Stimulated activated naive CD4-positive, alpha-beta T cell treated with Interleukin-2 at 50 U/mL for 16 hours (primary cell): ENCODE data around the gene TBC1D8.

Experiments
- DNase-seq: peaks from one replicate; lab custom pipeline; 2025; lab: John Stamatoyannopoulos, UW

Gene TBC1D8

DNA sequence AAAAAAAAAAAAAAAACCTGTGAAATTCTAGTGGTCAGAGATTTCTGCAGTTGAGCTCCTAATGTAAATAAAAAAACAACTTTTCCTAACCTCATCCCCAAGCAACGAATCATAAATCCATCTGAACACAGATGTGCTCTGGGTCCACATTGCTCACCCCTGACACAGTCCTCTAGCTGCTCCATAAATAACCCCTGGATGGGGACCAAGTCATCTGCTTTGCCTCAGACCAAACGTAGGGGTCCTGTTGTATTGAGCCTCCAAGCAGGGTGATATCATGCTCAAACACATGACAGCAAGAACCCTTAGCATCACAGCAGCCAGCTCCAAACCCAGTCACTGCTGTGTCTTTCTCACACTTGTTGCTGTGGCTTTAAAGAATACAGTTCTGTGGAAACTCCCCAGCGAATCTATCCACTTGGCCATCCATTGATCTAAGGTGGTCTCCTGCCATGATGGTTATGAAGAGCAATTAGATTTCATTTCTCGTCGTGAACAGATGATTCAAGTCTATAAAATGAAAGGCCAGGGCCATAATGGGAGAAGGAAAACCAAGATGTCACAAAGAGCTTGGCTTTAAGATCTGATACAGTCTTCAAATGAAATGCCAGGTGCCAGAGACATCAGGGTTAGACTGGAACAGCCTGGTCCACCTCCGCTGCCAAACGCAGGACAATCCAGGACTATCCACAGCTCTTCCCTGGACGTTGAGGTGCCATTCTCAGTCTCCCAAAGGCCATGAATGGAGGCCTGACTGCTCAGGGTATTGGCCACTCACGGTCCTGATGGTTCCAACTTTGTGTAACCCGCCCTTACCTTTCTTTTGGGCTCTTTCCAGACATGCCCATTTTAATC, 39.0 kb downstream of the TBC1D8 start:
- DNase-seq, result no peak

DNA sequence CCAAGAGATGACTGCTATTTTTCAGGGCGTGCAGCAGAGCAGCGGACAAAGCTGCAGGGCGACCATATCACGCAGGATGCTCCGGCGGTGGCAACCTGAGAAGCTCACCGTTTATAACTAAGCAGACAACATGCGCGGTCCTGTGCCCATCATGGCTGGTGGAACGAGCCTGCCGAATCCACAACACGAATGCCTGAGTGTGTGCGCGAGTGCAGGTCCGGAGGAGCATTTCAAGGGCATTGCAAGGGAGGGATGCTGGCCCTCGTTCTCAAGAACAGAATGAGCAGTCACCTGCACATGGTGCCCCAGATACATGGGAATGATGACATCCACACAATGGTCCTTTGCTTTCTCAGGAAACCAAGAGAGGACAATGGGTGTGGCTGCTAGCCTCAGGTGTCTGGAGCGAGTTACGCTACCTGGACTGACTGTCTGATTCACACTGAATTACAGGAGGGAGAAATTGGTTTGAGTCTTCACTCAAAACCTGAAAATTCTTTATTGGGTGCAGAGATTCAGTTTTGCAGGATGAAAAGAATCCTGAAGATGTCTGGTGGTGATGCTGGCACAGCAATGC, 39.8 kb downstream of the TBC1D8 start:
- DNase-seq, result no peak

DNA sequence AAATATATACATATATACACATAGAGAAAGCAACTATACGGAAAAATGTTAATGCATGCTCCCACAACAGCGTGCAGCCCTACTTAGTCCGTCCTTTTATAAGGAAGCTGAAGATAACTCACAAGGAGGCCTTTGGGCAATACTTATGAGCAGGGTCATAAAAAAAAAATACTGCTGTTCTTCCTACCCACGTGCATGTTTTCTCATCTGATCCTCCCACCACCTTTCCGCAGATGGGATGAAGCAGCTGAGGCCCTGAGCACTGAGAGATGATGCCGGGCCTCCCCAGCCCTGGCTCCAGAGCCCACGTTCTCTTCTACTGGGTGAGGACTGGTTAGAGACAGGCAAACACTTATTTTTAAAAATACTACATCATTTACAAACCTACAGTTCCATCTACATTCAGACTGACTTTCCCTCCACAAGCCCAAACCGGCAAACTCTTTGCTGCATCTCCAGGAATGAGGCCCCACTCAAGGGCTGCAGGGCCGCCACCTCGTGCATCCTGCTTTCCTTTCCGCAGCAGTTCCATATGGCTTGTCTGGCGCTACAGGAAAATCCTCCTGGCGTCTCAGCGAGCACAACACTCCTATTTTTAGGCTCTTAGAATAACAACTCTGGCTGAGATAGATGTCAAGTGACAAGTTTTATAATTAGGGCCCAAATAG, 41.6 kb downstream of the TBC1D8 start:
- DNase-seq, result no peak

DNA sequence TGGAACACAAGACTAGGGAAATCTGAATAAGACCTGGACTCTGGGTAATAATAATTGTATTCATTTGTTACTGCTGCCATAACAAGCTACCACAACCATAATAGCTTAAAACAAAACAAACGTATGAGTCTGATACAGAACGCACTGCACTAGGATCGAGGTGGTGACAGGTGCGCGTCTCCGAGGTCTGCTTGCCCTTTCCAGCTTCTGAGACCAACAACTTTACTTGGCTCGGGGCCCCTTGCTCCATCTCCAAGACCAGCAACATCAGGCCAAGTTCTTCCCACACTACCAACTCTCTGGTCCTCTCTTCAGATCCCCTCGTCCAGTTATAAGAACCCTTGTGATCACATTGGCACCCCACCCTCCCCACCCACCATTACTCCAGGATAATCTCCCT, 42.8 kb downstream of the TBC1D8 start:
- no peak for DNase-seq

DNA sequence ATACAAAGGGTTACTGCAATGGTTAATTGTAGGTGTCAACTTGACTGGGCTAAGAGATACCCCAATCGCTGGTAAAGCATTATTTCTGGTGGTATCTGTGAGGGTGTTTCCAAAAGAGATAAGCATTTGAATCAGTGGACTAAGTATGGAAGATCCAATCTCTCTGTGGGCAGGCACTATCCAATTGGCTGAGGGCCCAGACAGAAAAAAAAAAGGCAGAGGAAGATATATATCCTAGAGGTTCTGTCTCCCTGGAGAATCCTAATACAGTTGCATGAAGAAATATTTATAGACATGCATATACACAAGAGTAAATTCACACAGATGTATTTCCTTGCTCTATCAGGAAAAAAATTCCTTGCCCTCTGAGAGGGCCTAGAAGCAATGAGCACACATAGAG, 43.9 kb downstream of the TBC1D8 start:
- no peak for DNase-seq

DNA sequence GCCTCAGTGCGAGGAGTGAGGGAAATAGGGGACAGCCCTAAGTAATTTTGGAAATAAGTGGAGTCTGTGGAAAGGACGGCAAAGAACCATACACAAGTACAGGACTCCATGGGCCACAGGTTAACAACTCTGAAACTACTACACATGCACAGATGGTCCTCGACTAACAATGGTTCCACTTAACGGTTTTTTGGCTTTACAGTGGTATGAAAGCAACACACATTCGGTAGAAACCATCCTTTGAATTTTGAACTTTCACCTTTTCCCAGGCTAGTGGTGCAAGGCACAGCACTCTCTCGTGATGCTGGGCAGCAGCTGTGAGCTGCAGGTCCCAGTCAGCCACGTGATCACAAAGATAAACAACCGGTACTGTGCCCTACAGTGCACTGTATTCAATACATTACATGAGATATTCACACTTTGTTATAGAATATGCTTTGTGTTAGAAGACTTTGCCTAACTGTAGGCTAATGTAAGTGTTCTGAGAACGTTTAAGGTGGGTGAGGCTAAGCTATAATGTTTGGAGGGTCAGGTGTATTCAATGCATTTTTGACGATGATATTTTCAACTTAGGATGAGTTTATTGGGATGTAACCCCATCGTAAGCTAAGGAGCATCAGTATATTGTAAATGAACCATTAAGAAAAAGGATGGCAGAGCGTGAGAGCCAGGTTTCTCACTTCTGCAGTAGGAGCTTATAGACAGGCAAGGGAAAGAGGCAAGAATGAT, 44.6 kb downstream of the TBC1D8 start:
- DNase-seq, result no peak

DNA sequence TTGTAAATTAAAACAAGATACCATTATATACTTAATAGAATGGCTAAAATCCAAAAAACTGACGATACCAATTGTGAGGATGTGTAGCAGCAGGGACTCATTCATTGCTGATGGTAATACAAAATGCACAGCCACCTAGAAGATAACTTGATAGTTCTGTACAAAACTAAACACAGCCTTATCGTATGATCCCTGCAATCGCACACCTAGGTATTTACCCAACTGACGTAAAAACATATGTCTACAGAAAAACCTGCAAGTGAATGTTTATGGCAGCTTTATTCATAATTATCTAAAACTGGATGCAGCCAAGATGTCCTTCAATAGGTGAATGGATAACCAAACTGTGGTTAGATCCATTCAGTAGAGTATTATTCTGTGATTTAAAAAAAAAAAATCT, 45.5 kb downstream of the TBC1D8 start:
- no peak for DNase-seq

DNA sequence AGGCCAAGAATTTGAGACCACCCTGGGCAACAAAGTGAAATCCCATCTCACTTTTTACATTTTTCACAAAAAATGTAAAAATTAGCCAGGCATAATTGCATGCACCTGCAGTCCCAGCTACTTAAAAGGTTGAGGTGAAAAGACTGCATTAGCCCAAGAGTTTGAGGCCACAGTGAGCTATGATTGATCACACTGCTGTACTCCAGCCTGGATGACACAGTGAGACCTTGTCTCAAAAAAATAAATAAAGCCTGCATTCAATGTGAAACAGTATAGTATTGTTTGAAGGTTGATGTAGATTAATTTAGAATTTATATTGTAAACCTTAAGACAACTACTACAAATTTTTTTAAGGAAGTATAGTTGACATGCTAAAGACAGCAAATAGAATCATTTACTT, 53.5 kb downstream of the TBC1D8 start:
- DNase-seq, result no peak

DNA sequence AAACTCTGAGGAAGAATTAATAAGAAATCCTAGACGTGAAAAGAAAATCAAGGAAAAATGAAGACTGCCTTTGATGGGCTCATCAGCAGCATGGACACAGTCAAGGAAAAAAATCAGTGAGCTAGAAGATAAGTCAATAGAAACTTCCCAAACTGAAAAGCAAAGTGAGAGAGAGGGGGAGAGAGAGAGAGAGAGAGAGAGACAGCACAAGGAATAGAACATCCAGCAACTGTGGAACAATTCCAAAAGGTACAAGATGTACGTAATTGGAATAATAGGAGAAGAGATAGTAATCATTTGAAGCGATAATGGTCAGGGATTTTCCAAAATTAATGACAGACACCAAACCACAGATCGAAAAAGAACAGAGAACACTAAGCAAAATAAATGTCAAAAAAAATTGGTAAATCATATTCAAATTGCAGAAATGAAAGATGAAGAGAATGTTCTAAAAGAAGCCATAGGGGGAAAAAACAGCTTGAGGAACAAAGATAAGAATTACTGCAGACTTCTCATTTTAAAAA, 54.5 kb downstream of the TBC1D8 start:
- no peak for DNase-seq

DNA sequence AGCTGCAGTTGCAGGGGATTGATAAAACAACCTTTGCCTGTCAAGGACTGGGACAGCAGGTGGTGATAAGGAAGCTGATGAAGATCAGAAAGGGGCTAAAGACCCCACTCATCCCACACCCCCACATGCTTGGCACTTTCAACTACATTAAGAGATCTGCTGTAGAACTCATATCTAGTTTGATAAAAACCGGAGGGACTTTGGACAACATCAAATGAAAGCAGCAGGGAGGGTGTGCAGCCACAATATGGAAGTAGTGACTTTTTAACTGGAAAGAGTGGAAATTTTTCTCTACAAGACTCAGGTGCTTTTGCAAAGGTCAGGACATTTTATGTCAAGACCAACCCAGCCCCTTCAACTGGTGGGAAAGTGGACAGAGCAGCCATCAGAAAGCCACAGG, 56.8 kb downstream of the TBC1D8 start:
- DNase-seq, result no peak

DNA sequence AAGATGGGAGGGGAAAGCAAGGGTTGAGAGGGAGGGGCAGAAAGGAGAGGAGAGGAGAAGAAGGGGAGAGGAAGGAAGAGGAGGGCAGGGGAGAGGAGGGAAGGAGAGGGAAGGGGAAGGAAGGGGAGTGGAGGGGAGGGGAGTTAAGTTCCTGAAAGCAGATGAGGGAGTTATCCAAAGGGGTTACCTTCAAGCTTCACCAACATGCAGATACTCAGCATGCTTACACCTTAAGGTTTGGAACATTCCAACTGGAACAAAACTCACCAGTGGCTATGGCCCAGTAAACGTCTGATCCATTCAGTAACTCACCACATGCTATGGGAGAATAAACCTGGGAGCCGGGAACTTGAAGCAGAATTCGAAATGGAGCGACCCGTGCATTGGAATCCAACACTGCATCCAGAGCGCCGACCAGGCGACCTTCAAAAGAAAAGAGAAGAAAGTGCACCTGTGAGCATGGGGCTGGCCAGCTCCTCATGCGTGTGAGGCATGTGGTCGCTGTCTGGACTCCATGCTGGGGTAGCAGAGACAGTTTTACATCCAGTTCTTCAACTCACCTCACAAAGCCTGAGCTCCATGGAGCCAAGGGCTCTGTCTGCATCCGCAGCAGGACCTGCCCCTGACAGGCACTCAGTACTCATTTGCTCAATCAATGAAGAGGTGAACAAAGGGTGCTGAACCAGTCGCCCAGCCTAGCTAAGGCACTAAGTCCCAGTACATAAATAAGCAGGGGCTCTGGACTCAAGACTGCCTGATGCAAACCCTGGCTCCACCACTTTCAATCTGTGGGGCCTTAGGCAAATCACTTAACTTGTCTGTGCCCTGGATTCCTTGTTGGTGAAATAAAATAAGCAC, 61.0 kb downstream of the TBC1D8 start:
- no peak for DNase-seq

DNA sequence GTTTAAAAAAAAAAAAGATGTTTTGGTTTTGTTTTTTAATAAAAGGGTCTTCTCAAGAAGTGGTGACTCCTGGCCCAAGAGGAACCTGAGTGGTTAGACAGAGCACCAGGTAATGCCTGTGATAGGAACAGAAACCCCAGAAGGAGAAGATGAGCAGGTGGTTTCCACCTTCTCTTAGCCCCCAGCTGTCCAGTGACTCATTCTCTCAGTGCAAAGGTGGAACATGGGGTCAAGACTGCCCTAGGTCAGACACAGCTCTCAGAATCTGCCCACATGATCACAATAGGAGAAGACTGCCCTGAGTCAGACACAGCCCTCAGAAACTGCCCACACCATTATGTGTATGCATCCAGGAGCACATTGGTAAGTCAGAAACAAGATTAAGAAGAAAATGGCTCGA, 61.8 kb downstream of the TBC1D8 start:
- DNase-seq, result no peak

DNA sequence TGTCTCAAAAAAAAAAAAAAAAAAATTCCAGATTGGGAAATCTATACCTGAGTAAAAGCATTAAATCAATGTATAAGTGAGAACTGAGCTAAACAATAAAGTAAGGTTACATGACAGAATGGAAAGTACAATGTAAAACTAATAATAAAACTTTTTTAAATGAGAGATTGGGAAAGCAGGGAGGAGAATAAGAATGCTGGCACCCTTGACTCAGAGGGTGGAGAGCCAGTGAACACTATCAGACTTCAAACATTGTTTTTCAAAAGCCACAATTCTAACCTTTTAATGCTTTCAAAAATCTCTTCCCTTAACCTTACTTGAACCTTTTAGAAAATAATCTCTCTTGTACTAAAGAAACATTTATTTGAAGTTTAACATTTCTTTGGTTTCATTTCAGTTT, 63.5 kb downstream of the TBC1D8 start:
- DNase-seq, result no peak

DNA sequence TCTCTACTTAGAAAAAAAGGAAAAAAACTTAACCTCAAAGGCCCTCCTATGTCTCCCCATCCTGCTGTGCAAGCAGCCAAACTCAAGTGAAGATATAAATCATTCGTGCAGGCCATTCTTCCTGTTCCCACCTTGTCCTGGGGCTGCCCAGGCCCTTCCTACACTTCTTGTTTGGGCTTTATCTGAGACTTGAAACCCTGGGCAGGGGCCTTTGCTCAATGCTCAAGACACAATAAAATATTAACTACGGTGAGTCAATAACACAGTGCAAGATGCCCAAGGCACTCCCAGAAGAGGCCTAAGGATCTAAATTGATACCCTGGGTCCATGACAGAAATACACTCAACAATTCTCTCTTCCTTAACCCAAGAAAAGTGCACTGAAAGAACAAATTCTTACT, 67.6 kb downstream of the TBC1D8 start:
- DNase-seq, result no peak

DNA sequence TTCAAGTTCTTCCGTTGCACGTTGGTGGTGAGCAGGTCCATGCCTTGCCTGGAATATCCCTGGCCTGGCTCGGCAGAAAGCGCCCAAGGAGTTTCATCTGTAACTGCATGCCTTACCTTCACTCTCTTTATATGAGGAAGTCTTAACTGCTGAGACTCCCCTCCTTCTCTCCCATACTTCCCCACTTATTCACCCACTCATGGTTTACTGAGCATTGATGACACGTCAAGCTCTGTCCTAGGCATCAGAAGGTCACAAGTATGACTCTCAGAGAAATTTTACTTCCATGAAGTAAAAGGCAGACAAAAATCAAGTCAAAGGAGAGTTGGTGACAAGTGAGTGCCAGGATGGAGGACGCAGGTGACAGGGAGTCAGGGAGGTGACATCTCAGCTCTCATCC, 68.2 kb downstream of the TBC1D8 start:
- no peak for DNase-seq

DNA sequence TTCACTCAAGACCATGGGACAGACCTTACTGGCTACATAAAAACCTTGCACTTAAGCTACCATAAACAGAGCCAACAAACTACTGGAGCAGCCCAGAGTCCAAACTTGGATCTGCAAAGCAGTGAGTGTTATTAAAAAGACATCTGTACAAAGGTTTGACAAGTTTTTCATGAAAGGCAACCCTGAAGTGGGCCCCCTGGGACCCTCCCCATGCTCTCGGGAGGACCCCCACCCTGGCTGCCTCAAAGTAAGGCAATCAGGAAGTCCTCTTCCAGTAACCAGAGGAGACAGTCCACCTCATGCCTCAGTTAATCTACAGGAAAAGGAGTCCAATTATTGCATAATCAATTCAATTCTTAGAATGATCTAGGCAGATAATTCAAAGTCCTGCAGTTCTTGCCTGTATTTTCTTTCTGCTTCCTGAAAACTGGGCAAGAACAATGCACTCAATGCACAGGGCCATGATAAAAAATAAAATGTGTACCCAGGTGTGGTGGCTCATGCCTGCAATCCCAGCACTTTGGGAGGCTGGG, 69.7 kb downstream of the TBC1D8 start:
- DNase-seq, result no peak

DNA sequence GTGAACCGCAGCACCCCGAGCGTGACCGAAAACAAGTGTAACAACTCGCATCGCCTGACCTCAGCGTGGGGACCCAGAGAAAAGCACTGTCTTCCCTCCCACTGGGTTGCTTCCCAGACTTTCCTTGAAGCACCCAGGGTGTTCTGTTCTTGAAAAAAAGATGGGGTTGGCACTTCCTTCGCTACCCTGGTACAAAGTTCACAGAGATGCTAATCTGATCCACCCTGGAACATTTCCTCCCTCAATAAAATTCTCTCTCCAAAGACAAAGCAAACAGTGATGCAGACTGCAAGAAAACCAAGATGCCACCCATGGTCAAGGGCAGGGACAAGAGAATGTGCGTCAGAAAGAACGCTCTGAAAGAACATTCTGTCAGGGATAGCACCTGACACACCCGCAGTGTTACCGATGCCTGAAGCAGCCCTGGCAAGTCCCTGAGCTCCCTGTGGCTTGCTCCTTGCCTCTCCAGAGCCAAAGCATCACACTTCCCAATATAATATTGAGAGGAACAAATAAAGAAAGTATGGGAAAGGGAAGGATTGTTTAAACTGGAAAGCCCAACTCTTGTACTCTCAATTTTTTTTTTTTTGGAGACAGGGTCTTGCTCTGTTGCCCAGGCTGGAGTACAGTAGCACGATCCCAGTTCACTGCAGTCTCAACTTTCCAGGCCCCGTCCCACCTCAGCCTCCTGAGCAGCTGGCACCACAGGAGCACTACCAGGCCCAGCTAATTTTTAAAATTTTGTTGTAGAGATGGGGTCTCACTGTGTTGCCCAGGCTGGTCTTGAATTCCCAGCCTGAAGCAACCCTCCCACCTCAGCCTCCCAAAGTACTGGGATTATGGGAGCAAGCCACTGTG, 70.7 kb downstream of the TBC1D8 start:
- no peak for DNase-seq

DNA sequence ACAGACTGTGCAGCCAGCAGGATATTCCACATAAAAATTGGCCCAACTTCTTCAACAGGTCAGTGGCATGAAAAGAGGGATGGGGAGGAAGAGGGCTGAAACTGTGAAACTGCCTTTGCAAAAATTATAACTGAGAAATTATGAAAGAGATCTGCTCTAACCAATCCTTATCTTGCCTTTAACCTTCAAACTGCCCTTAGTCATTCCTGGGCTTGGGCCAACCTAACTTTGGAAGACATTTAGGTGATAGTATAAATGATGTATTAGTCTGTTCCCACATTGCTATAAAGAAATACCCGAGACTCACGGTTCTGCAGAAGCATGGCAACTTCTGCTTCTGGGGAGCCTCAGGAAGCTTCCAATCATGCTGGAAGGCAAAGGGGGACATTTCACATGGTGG, 74.6 kb downstream of the TBC1D8 start:
- DNase-seq, result no peak

DNA sequence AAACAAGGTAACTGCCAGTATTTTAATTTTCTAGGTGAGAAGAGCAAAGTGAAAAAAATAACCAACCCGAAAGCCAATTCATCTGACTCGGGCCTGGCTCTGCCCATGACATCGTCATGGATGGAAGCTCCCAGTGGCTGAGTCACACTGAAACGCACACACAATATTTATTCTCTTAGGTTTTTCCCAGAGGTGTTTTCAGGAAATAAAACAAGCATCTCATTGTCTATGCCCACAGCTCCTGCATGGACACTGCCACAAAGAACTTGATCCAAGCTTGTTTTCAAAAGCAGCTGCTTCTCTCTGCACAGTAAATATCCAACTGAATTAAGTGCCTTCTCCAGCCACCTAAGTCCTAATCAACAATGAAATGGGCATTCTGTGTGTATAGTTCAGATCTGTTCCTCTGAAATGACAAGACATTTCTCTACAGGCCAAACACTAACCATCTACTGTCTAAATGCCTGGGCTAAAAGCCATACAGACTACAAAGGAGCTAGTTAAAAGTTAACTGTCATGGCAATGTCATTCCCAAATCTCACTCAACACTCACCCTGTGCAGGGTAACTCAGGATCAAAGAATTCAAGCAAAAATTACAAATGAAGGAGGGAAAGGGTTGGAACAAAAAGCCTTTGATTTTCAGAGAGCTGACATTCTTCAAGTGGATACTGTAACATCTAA, 86.2 kb downstream of the TBC1D8 start:
- DNase-seq, result no peak

DNA sequence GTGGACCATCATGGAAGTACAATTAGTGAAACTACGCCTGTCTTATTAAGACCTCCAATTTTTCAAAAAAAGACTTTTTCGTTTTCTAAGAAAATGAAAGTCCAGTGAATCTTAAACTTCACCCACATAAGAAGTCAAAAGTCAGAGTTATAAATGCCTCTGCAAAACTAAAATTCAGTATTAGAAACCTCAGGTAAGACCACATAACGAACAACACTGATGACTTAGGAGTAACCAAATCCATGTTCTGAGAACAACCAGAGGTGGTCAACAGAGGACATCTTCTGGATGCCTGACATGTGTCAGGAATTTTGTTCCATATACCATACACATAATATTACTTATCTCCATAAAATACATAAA, 86.7 kb downstream of the TBC1D8 start:
- DNase-seq, result no peak
